Activated T-cell treated with anti-CD3 and anti-CD28 coated beads, Interleukin-2, amount 50 U/mL, for 1 hour (primary cell): ENCODE results near the gene CA12.
"Not testable (repeated sequence)": the region's sequence is repeated elsewhere in the genome, so short reads cannot be mapped to it uniquely, and the experiment has no call there.

Source experiments
- DNase-seq: peaks from one replicate; pipeline ENCODE4 v3.0.0-alpha.2; 2020

The CA12 gene

DNA sequence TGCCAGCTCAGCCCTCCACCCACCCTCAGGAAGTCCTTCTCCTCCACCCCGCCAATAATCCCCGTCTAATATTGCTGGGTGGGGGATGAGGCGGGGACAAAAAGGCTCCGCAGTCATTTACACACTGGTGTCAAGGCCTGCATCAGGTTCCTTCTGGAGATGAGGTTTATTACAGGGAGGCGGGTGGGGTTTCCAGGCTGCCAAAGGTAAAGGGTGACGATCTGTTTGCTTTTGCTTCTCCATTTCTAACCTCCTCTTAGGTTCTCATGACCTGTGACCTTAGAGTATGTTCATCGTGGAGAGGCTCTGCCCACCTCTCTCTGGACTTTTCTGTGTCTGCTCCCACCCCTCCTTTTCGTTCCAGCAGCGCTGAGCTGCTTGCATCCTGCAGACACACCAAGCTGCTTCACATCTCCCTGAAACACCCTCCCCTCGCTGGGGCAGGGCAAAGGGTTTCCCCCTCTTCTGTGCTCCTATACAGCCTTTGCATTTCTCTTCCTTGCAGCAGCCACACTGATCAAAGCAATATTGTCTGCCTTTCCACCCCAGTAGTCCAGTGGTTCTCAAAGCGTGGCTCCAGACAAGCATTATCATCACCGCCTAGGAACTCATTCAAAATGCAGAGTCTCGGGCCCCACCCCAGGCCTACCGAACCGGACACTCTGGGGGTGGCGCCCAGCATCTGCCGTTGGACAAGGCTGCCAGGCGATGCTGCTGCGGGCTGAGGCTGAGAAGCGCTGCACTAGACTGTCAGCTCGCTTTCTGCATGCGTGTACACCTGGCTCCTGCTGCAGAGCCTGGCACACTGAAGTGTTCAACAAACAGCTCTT, 26.6 kb downstream of the CA12 start:
- DNase-seq, result no peak

DNA sequence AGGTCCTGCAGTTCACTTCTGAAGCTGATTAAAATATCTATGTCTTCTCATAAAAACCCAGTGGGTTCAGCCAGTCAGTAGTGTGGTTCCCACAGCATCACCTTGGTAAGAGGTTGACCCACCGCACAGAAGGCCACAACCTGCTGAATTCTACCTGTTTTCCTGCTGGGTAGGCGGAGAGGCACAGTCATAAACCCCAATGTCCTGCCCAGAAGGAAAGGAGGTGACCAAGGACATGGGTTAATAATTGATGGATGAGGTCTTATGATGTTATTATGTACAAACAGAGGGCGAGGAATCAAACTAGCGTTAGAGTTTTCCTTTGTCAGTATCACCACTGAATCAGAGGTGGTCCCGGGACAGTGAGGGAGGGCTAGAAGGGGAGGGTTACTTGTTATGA, 27.8 kb downstream of the CA12 start:
- DNase-seq, result no peak

GRCh38 chr15:63353261-63353660, 28.4 kb downstream of the CA12 start:
- no peak for DNase-seq

- no peak for DNase-seq
These were observed 28.8 kb downstream of the CA12 start for GRCh38 chr15:63352808-63353207.

- DNase-seq, result no peak
These were observed 30.5 kb downstream of the CA12 start for GRCh38 chr15:63351170-63351569.

DNA sequence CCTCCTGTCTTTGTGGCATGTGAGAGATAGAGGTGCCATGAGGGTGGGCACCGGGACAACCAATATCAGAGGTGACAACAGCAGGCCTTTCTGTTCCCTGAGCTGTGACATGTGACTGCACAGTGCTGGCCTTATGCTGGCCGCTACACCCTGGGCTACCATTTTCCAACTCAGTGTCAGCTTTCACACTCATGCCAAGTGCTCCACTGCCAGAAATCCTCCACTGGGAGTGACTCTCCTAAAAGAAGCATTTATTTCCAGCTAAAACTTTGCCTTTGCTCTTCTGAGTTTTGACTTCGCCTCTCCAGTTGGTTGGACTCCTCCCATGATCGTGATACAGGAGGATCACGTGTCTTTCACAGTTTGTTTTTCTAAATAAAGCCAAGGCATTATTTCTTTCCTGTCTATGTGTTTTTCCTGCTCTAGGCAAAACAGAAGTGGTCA, 31.4 kb downstream of the CA12 start:
- DNase-seq, result no peak

- DNase-seq, result no peak
These were observed 32.0 kb downstream of the CA12 start for GRCh38 chr15:63349621-63350020.

- DNase-seq, result no peak
These were observed 32.5 kb downstream of the CA12 start for GRCh38 chr15:63349156-63349555.

- DNase-seq, result no peak
These were observed 33.3 kb downstream of the CA12 start for GRCh38 chr15:63348392-63348791.

DNA sequence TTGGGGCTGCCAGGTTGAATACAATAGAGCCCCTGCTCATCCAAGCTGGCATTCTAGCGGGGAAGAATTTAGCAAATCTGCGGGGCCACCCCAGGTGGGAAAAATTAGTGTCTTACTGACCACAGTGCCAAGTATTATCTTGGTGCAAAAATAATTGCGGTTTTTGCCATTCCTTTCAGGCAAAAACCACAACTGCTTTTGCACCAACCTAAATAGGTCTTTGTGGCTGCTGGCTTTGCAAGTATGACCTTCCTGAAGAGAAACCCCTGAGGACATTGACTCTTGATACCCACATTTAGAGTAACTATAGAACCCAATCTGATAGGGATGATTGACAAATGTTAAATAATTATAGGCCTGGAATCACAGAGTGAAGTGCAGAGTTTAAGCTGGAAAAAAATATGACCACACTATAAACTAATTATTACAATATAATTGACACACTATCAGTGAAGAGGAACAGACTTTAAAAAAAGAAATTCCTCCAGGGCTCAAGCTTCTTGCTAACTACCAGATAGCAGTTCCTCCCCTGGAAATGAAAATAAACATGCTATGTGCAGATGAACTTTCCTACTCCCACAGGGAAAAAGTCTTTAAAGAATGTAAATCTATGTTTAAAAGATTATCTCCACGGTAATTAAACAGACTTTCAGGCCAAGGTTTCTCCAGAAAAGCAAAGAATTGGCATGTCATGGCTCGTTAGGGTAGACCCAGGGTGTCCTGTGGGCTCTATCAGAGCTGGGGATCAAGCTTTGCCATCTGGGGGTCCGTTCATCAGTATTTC, 34.4 kb downstream of the CA12 start:
- DNase-seq, result no peak

DNA sequence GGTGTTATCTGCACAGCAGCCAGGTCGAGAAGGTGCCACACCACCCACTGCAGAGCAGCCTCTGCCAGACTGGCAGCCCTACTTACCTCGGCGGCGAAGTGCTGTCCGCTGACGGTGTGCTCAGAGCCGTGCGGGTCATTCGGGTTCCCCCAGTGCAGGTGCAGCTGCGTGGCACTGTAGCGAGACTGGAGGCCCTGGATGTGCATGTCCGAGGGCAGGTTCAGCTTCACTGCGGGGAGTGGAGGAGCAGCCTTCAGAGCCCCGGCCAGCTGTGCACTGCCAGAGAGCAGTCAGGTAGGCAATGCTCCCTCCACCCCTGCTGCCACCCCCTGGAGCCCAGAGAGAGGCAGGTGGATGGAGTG, 36.3 kb downstream of the CA12 start:
- DNase-seq, result no peak

GRCh38 chr15:63344731-63345390, 36.8 kb downstream of the CA12 start:
- DNase-seq, result no peak

DNA sequence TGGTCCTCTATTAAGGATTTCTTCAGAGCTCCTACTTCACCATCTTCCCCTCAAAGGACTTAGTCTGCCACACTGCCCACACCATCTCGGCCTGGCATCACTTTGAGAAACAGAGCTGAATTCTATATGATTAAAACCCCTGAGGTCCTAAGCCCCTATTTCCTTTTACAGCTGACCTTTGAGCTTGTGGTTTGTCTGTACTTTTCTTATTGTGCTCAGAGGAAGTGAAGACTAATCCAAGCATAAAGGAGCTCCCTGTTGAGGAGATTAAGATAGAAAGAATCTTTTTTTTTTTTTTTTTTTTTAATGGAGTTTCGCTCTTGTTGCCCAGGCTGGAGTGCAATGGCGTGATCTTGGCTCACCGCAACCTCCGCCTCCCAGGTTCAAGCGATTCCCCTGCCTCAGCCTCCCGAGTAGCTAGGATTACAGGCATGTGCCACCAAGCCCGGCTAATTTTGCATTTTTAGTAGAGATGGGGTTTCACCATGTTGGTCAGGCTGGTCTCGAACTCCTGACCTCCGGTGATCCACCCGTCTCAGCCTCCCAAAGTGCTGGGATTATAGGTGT, 38.6 kb downstream of the CA12 start:
- not testable (repeated sequence) for DNase-seq

DNA sequence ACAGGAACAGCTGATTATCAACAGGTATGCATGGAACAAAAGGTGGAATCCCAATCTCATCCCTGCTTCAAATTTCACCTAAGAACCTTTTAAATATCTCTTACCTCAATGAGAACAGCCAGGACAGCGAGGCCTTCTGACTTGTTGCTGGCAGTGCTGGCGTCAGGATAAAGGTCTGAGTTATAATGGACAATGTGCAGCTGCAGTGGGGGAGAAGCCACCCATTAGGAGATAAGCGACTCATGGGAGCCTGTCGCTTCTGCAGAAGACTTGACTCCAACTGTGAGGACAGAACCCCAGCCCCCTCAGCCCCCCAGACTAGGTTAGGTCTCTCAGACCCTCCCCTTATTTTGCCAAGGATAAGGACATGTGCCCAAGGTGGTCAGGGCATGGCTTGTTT, 39.7 kb downstream of the CA12 start:
- no peak for DNase-seq

DNA sequence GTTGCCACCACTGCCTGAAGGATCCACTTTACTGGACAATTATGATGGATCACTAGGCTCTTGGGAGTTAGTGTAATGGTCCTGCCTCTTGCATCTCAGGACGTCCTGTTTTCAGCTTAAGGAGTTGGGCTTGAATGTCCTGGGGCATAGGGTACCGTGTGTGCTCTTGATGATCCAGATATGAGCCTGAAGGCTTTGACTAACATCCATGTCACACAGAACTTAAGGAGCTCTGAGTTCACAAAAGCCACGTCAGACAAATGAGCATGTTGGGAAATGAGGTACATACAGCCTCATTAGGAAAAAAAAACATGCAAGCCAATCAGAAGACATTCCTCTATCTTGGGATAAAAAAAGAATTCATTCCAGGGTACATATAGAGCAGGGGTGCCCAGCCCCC, 40.8 kb downstream of the CA12 start:
- DNase-seq, result no peak

GRCh38 chr15:63340353-63340752, 41.3 kb downstream of the CA12 start:
- DNase-seq, result no peak

GRCh38 chr15:63339836-63340235, 41.8 kb downstream of the CA12 start:
- DNase-seq, result no peak

DNA sequence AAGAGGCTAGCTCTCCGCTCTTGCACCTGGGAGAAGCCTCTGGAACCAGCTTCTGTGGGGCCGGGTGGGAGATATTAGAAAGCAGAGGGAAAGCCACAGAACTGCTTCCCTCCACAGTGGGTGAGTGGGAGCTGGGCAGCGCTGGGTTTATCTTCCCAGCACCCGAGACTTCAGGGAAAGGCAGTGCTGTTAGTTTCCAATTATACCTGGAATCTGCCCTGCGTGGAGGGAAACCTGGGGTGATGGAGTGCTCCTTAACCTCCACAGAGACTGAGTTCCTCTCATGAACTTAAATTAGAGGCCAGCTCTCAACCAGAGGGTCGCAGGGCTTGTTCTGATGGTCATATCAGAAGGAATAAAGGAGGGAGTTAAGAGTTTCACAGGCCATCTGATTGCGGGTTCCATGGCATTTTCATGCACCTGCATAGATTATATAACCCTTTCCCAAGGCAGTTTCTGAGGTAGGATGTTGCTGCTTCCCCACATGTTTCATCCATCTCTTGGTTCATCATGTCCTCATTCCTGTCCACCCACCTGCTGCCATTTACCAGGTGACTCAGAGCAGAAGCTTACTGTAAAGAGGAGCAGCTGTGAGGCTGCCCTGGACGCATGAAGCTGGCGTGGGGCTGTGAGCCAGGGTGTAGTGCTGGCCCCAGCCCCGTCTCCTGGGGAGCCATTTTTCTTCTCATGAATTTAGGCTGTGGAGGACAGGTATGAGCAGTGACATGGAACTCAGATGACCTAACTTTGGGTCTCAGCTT, 42.5 kb downstream of the CA12 start:
- DNase-seq, result no peak

DNA sequence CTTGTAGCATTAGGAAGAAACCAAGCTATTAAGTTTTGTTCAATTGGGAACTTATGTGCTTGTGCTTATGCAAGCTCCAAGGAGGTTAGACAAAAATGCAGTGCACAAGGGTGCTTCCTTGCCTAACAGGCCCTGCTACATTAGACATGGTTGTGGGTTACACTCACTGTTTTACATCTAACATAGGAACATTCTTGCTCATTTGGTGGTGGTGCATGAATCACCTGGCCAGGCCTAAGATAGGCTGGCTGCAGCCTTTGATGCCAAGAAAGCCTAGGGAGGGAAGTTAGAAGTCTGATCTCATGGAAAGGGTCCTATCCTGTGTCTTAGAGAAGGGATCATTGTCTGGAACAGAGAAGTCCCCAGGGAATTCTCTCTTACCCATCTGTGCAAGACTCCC, 43.5 kb downstream of the CA12 start:
- DNase-seq, result no peak

GRCh38 chr15:63337046-63337445, 44.6 kb downstream of the CA12 start:
- no peak for DNase-seq

GRCh38 chr15:63335543-63336240, 46.0 kb downstream of the CA12 start:
- DNase-seq, result no peak

DNA sequence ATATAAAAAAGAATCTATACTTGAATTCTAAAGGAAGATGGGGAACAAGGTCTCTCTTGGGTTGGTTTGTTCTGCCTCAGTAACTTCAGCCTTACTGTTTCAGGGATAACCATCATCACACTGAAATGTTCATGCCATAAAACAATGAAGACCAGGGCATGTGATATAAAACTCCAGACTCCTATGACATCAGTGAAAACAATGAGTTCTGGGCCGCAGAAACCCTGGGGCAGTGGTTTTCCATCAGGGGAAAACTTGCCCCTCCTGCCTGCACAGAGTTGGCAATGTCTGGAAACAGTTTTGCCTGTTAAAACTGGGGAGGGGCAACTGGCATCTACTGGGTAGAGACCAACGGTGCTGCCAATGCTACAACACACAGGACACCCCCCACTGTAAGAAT, 46.8 kb downstream of the CA12 start:
- no peak for DNase-seq
